IPS-18a (cell line): Measurements from ENCODE around the gene SLC15A1.

Source experiments
- H3K27ac ChIP-seq: one replicate; pipeline ENCODE4 v1.5.1; 2013; ENCODE audit warnings: low read length
- H3K27me3 ChIP-seq: one replicate; pipeline ENCODE4 v1.6.1; 2013; ENCODE audit warnings: mild to moderate bottlenecking, low read length; ENCODE audit not compliant: control insufficient read depth, insufficient read depth
- H3K36me3 ChIP-seq: one replicate; pipeline ENCODE4 v1.6.1; 2013; ENCODE audit warnings: low read depth, low read length; ENCODE audit not compliant: control insufficient read depth
- H3K4me1 ChIP-seq: one replicate; pipeline ENCODE4 v1.6.1; 2013; ENCODE audit warnings: low read depth, low read length; ENCODE audit not compliant: control insufficient read depth
- H3K4me3 ChIP-seq: one replicate; pipeline ENCODE4 v1.5.1; 2013; ENCODE audit warnings: low read length
- H3K9ac ChIP-seq: one replicate; pipeline ENCODE4 v1.6.1; 2013; ENCODE audit warnings: mild to moderate bottlenecking, low read length, moderate library complexity
- H3K9me3 ChIP-seq: one replicate; pipeline ENCODE4 v1.6.1; 2013; ENCODE audit warnings: low read depth, low read length; ENCODE audit not compliant: control insufficient read depth

Gene SLC15A1

DNA sequence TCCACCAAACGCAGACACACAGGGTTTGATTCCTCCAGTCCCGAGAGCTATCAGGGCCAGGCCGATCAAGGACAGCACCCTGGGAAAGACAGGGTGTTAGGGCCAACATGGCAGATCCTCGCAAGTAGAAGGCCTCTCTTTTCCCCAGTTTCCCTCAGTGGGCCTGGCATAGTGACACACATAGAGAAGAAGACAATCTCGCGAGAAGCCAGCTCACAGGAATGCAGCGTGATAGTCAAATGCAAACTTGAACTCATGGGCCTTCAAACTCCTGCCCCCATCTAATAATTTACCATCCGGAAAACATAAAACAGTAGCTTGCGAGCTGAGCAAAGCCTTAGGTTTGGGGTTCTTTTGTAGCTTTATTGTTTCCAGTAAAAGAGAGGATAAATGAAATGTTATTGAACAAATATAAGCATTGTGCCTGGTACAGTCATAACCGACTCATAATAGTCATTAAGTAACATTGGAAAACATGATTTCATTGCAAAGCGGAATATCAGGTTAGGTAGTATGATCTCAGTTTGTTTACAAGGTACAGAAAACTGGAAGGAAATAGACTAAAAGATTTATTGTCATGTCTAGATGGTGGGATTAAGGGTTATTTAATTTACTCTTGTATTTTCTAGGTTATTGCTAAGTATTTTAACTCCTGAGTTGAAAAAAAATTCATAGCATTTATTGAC, 30.5 kb downstream of the SLC15A1 start:
- Histone ChIP-seq H3K27ac (no peak overlapping the region), H3K4me3 (no peak overlapping the region), H3K9ac (no peak overlapping the region), H3K9me3 (no peaks in the 10 kb centered on the region), H3K36me3 (no peaks in the 10 kb centered on the region), H3K4me1 (no peaks in the 10 kb centered on the region), H3K27me3 (no peaks in the 10 kb centered on the region)

DNA sequence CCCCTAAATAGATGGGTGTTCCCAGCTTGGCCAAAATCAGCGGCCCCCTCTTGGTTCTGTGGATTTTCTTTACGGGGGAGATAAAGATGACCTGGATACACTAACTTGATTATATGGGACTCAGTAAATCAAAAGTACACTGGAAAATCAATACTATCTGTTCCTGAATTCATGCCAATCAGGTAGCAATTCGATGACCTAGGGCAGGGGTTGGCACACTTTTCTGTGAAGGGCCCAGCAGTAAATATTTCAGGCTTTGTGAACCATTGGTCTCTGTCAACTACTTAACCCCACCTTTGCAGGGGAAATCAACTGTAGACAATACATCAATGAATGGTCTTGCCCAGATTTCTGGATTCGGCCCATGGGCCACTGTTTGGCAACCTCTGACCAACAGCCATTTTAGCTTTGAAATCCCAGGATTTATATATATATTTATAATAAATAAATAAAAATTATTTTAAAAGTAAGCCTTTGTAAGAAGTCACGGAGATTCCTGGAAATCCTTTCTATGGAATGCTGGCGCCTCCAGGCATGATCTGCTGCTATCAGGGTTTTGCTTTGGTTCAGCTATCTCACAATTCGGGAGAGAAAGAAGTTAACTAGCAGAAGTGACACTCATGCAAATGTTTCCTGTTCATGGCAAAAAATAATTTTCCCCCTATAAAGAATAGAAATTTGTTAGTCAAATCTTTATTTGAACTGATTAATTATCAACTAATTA, 32.8 kb downstream of the SLC15A1 start:
- Histone ChIP-seq H3K27me3 (no peaks in the 10 kb centered on the region), H3K9me3 (no peaks in the 10 kb centered on the region), H3K36me3 (no peaks in the 10 kb centered on the region), H3K4me1 (no peaks in the 10 kb centered on the region), H3K4me3 (no peak overlapping the region), H3K27ac (no peak overlapping the region), H3K9ac (no peak overlapping the region)

DNA sequence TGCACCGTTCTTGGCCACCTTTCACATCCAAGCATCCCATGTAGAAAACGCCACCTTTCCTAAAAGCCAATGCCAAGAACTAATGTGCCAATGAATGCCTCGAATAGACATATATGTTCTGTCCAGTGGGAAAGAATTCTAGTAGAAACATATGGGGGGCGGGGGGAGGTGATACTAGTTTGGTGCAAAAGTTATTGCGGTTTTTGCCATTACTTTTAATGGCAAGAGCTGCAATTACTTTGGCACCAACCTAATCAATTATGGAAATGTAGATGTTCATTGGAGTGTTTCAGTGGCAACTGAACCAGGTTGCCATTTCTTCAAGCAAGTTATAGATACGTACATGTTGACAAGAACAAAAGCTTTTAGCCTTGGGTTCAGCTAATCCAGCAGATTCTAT, 34.6 kb downstream of the SLC15A1 start:
- Histone ChIP-seq H3K9me3 (no peaks in the 10 kb centered on the region), H3K27me3 (no peaks in the 10 kb centered on the region), H3K27ac (no peak overlapping the region), H3K4me1 (no peaks in the 10 kb centered on the region), H3K4me3 (no peak overlapping the region), H3K9ac (no peak overlapping the region), H3K36me3 (no peaks in the 10 kb centered on the region)

DNA sequence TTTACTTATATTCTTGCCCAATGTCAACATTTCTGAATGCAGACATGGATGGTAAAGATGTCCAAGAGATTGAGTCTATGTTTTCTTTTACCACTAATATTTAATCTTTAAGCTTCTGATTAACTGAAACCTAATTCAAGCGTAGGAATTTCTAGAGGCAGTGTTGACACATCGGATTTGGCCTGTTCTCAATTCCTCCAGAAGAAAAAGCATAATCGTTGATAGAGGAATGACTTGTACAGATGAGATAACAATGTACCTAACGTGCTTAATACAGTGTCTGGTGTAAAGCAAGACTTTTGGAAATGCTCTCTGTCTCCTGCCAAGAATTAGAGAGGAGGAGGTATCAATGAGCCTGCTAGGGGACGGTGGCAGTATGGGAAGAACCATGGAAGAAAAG, 35.2 kb downstream of the SLC15A1 start:
- no peak overlapping the region for H3K27ac ChIP-seq

DNA sequence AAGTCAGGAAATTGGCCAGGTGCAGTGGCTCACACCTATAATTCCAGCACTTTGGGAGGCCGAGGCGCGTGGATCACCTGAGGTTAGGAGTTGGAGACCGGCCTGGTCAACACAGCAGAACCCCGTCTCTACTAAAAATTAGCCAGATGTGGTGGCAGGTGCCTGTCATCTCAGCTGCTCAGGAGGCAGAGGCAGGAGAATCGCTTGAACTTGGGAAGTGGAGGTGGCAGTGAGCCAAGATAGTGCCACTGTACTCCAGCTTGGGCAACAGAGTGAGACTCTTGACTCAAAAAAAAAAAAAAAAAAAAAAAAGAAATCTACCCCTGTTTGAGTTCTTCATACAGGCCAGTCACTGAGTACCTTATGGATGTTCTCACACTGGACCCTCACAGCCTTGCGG, 42.0 kb downstream of the SLC15A1 start:
- H3K36me3 ChIP-seq, result no peaks in the 10 kb centered on the region
- H3K9ac ChIP-seq, result no peak overlapping the region
- no peak overlapping the region for H3K4me3 ChIP-seq
- no peaks in the 10 kb centered on the region for H3K4me1 ChIP-seq
- no peaks in the 10 kb centered on the region for H3K27me3 ChIP-seq
- H3K27ac ChIP-seq, result no peak overlapping the region
- no peaks in the 10 kb centered on the region for H3K9me3 ChIP-seq

More for the DNA sequence above, 35.2 kb downstream of the SLC15A1 start:
- H3K4me1 ChIP-seq, result no peaks in the 10 kb centered on the region
- no peaks in the 10 kb centered on the region for H3K27me3 ChIP-seq
- no peaks in the 10 kb centered on the region for H3K9me3 ChIP-seq
- no peak overlapping the region for H3K9ac ChIP-seq
- H3K4me3 ChIP-seq, result no peak overlapping the region
- no peaks in the 10 kb centered on the region for H3K36me3 ChIP-seq

DNA sequence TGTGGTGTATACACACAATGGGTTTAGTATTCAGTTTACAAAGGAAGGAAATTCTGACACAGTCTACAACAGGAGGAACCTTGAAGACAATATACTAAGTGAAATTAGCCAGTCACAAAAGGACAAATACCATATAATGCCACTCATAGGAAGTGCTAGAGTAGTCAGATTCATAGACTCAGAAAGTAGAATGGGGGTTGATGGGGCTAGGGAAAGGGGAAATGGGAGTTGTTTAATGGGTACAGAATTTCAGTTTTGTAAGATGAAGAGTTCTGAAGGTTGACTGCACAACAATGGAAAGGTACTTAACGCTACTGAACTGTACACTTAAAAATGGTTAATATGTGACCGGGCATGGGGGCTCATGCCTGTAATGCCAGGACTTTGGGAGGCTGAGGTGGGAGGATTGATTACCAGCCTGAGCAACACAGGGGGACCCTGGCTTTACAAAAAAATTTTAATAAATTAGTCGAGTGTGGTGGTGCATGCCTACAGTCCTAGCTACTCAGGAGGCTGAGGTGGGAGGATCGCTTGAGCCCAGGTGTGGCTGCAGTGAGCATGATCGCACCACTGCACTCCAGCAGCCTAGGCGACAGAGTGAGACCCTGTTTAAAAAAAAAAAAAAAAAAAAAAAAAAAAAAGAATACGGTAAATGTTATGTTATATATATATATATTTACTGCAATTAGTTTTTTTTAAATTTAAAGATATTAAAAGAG, 45.0 kb downstream of the SLC15A1 start:
- Histone ChIP-seq H3K4me3 (no peak overlapping the region), H3K9ac (no peak overlapping the region), H3K9me3 (no peaks in the 10 kb centered on the region), H3K36me3 (no peaks in the 10 kb centered on the region), H3K4me1 (no peaks in the 10 kb centered on the region), H3K27ac (no peak overlapping the region), H3K27me3 (no peaks in the 10 kb centered on the region)

DNA sequence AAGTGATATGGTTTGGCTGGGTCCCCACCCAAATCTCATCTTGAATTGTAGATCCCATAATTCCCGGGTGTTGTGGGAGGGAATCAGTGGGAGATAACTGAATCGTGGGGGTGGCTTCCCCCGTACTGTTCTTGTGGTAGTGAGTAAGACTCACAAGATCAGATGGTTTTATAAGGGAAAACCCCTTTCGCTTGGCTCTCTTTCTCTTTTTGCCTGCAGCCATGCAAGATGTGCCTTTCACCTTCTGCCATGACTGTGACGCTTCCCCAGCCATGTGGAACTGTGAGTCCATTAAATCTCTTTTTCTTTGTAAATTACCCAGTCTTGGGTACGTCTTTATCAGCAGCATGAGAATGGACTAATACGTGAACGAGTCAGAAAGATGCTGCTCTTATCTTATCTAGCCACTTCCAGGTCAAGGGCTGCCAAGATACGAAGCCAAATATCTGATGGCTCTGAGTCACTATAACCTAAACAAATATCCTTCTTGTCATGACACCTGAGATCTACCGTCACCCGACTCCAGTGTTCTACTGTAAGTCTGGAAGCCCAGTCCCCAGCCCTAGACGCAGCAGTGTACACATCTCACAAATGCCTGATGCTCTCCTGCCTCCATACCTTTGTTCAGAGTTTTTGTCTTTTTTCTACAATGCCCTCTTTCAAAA, 45.9 kb downstream of the SLC15A1 start:
- Histone ChIP-seq H3K4me1 (no peaks in the 10 kb centered on the region), H3K9me3 (no peaks in the 10 kb centered on the region), H3K4me3 (no peak overlapping the region), H3K9ac (no peak overlapping the region), H3K27me3 (no peaks in the 10 kb centered on the region), H3K27ac (no peak overlapping the region), H3K36me3 (no peaks in the 10 kb centered on the region)

DNA sequence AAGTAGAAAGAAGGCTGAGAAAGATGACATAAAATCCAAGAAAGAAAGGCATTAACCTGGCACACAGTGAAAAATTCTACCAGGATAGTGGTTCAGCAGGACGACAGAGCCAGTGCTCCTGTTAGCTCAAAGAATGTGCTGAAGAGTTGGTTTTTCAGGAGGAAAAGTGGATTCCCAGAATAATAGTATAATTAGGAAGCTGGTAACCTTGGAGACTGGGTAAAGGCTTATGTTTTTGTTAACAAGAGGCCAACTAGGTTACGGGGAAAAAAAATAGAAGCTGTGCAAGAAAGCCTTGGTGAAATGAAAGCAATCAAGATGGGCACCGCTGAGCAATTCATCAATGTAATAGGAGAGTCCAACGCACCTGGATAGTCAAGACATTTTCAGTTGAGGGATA, 54.7 kb downstream of the SLC15A1 start:
- Histone ChIP-seq H3K4me1 (peaks cover 8% of the 10 kb centered on the region), H3K27me3 (no peaks in the 10 kb centered on the region), H3K9ac (no peak overlapping the region), H3K9me3 (no peaks in the 10 kb centered on the region), H3K36me3 (no peaks in the 10 kb centered on the region), H3K4me3 (no peak overlapping the region), H3K27ac (no peak overlapping the region)

DNA sequence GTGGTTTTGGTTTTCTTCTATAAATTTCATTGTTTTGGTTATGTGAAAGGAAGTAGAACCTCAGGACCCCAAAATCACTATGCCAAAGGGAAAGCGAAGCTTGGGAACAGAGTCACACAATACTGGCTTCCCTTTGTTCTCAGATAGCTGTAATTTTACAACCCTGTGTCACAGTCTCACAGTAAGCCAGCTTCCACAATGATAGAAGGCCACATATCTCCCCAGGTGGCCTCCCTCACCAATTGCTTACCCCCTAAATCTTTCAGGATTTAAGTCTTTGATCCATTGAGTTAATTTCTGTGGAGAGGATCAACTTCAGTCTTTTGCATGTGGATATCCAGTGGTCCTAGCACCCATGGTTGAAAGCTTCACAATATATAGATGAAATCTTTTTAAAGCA, 58.7 kb downstream of the SLC15A1 start:
- Histone ChIP-seq H3K27ac (no peak overlapping the region), H3K9ac (no peak overlapping the region), H3K4me1 (peaks cover 8% of the 10 kb centered on the region), H3K27me3 (no peaks in the 10 kb centered on the region), H3K4me3 (no peak overlapping the region), H3K9me3 (no peaks in the 10 kb centered on the region), H3K36me3 (no peaks in the 10 kb centered on the region)

DNA sequence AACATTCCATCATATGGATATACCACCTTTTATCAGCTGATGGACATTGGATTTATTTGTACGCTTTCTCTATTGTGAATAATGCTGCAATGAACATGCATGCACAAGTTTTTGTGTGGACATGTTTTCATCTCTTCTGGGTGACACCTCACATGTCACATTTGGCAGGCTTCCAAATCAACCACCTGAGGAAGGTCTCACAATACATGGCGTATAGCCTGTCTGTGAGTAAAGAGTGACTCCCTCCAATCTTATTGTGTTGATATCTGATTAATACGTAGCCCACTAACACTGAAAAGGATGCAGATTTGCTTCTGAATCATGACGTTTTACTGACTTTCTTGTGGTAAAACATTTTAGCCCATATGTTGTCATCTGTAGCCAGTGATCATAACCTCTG, 61.1 kb downstream of the SLC15A1 start:
- H3K36me3 ChIP-seq, result no peaks in the 10 kb centered on the region
- no peak overlapping the region for H3K9ac ChIP-seq
- peaks cover 26% of the 10 kb centered on the region for H3K4me1 ChIP-seq
- no peaks in the 10 kb centered on the region for H3K27me3 ChIP-seq
- no peaks in the 10 kb centered on the region for H3K9me3 ChIP-seq
- no peak overlapping the region for H3K4me3 ChIP-seq
- H3K27ac ChIP-seq, result no peak overlapping the region

DNA sequence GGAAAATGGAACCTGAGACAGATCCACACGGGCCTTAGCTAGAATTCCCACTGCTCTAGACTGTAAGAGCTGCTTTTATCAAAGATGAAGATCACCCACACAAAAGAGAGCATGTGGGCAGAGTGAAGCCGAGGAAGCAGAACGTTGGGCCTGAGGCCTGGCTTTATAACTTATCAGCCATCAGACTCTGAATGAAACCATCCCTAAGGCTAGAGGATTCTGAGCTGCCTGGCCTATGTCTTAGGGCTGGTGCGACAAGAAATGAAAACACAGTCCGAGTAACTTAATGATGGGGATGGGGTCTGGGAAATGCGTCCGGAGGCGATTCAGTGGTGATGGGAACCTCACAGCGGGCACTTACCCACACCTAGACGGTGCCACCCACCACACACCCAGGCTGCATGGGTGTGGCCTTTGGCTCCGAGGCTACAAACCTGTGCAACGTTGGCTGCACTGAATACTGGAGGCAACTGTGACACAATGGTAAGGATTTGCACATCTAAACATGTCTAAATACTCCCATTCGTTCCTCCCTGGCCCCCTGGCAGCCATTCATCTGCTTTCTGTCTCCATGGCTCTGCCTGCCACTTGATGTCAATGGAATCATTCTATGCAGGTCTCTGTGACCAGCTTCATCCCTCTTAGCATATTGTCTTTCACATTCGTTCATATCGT, 62.0 kb downstream of the SLC15A1 start:
- Histone ChIP-seq H3K36me3 (no peaks in the 10 kb centered on the region), H3K27ac (no peak overlapping the region), H3K4me1 (peaks cover 29% of the 10 kb centered on the region), H3K9me3 (no peaks in the 10 kb centered on the region), H3K9ac (no peak overlapping the region), H3K4me3 (no peak overlapping the region), H3K27me3 (no peaks in the 10 kb centered on the region)
